Astrocyte of the cerebellum (primary cell): ENCODE results near the gene SHC1.

Source experiments
- DNase-seq: peaks from one replicate; pipeline ENCODE4 v3.0.0-alpha.2; 2011; ENCODE audit warnings: low read depth
- H3K4me3 ChIP-seq: 2 replicates; pipeline ENCODE4 v1.5.1; 2011; ENCODE audit warnings: mild to moderate bottlenecking, low read depth, low read length, moderate library complexity
- CTCF ChIP-seq: IDR thresholded peaks from 2 replicates; pipeline ENCODE4 v1.5.1; 2012; ENCODE audit warnings: low read length, low read depth, moderate library complexity, mild to moderate bottlenecking; ENCODE audit errors: missing control alignments
- in situ Hi-C: cut with HindIII; loops from 2 replicates; pipeline ENCODE4 v1.10.0; 2017; ENCODE audit warnings: low sequenced_read_pairs

Gene SHC1

GRCh38 chr1:154972517-154973343 is 2.2 kb upstream of the SHC1 start:
- in situ Hi-C loops = no loop called here
- DNase-seq = peak; percentile 85
- no peak for TF ChIP-seq CTCF
- peak overlapping the region; percentile 55 for H3K4me3 ChIP-seq

- DNase-seq = no peak
- peak overlapping the region; percentile 55 for H3K4me3 ChIP-seq
- in situ Hi-C loops = no loop called here
Measured at GRCh38 chr1:154972213-154972516, 1.6 kb upstream of the SHC1 start.

GRCh38 chr1:154971341-154971998 is 923 bp upstream of the SHC1 start:
- in situ Hi-C loops = no loop called here
- peak overlapping the region; percentile 81 for H3K4me3 ChIP-seq
- no peak for DNase-seq
- no peak for TF ChIP-seq CTCF

More at GRCh38 chr1:154972213-154972516, 1.6 kb upstream of the SHC1 start:
- TF ChIP-seq CTCF = no peak

- H3K4me3 ChIP-seq = peak overlapping the region; percentile 81
- TF ChIP-seq CTCF = no peak
- no peak for DNase-seq
- in situ Hi-C loops = no loop called here
Measured at GRCh38 chr1:154969860-154970452, 591 bp downstream of the SHC1 start.

GRCh38 chr1:154969246-154969645 is 1.3 kb downstream of the SHC1 start:
- in situ Hi-C loops = no loop called here
- no peak for DNase-seq
- peak overlapping the region; percentile 81 for H3K4me3 ChIP-seq

More at GRCh38 chr1:154969246-154969645, 1.3 kb downstream of the SHC1 start:
- no peak for TF ChIP-seq CTCF
